Stimulated activated CD8-positive, alpha-beta memory T cell treated with anti-CD3 and anti-CD28 coated beads, Interleukin-15, amount 100 ng/mL, for 24 hours (primary cell): ENCODE results near the gene PRAC1.

Experiments
- DNase-seq: peaks from one replicate; pipeline ENCODE4 v3.0.0-alpha.2; 2020; ENCODE audit warnings: low read depth

Gene PRAC1

DNA sequence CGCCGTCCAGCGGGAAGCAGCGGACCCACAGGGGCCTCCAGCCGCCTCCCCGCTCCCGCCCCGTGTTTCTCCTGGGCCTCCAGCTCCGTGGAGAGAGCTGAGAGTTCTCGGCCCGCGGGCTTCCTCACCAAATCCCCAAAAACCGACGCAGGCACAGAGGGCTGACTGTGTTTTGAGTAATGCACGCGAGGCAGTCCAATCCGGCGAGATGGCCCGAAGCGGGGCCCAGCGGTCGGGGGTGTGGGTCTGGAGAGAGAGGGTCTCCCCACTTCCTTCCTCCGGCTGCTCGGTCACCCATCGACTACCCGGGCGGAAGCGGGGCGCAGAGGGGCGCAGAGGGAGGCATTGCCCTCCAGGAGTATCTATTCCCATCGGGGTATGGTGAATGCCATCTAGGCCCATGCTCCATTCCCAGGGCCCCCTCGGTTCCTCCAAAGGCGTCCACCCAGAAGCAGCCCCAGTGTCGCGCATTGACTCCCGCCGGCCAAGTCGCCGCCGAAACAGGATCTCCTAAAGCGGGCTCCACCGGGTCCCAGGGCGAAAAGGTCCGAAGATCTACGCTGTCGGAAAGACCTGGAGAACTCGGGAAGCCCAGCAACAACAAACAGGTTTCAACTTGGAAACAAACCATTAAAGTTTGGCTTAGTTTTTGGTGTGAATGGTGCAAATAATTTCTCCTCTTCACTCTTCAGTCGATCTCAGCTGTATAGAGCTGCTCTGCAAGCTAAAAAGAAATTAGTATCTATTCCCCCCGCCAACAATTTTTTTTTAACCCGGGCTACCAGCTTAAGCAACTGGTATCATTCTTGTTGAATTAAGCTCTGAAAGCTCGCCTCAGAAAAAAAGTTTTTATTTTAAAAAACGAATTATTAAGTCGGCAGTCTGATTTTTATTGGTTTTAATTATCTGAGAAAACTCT lies 25.4 kb upstream of the PRAC1 start:
- DNase-seq = no peak

DNA sequence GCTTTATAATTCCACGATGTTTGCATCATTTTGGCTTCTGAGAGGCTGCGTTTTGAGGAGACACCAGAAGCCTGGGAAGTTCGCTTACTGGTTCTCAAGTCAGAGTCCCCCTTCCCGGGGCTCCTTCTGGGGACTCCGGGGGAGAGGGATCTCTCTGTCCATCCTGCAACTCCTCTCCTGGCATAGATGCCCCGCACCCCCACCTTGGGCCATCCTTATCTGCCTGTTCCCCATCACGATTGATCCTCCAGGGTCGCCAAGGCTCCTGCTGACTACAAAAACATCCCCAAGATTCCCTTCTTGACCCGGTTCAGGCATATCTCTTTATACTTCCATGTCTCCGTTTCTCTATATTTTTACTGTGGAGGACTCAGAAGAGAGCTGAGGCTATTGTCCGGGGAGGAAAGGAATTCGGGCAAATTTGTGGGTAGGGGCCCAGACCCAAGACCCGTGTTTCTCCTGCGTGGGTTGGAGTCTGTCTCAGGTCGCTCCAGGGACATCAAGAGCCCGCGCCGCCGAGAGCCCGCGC lies 24.7 kb upstream of the PRAC1 start:
- DNase-seq = no peak

DNA sequence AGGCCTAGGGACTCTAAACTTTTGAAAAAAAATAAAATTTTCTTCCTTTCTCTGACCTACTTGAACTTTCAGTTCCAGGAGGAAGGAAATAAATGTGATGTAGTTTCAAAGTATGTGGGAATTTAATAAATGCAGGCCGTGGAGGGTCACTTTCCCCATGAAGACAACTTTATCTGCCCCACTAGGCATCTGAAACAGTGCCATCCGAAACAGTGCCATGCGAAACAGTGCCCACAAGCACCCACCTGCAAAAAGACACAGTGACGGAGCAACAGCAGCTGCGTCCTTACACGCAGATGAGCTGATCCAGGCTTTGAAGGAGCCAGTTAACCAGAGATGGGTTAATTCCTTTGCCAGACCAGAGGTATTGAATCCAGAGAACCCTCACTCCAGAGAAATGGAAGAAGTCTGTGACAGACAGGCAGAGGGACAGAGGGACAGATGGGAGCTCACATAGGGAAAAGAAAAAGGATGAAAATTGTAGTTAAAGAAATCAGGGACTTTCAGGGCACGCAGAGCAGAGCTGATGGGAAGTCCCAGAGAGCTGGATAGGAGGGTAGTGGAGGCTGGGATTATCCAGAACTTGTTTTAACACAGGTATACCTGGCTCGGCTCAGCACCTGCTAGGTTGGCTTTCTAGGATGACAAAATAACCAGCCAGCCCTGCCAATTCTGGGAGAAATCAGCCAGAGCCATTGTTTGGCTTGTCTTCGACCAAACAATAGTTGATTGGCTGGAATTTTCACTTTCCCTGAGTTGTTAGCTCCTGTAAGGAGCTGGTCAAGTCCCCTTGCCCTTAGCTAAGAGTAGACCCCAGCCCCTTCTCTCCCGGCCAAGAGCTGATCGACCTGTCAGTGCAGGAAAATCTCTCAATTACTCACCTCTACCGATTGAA lies 23.3 kb upstream of the PRAC1 start:
- DNase-seq = no peak

DNA sequence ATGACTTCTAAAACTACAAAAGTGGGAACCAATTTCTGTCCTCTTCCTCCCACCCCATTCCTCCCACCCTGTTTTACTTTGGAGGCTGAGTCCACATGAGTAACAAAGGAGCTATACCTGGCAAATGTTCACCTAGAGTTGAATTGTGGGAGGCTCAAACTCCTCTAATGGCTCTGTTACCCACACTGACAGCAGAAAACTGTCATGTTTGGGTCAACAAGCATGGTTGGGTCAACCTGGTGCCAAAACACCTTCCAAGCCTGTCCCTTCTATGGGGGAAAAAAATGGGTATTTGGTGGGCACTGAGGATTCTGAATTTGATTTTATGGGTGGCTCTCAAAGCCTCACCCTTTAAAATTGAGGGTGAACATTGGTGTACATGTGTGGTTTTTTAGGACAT lies 18.2 kb upstream of the PRAC1 start:
- DNase-seq = no peak

DNA sequence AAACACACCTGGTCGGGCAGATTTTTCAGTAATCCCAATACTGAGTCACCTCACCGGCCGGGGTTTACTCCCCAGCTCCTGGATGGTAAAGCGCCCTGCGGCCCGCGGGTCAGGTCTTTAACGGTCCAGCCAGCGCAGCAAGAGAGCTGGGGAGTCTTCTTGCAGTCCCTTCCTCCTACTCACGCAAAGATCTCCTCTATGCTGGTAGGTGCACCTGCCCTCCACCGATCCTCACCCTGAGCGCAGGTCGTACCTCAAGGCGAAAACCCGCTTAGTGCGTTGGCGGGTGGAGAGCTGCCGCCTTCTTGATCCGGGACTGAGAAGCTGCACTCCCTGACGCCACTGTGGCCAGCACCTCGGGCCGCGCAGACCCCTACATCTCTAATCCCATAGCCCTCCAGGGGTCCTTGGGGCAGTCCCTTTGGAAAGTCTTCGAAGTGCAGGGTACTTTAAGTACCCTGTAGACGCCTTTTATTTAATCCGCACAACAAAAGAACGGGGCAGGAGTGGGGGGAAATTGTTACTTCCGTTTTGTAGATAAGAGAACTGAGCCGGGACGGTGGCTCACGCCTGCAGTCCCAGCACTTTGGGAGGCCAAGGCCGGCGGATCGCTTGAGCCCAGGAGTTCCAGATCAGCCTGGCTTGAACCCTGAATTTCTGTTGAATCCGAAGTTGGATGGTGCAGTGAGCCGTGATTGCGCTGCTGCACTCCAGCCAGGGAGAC lies 16.6 kb upstream of the PRAC1 start:
- no peak for DNase-seq

DNA sequence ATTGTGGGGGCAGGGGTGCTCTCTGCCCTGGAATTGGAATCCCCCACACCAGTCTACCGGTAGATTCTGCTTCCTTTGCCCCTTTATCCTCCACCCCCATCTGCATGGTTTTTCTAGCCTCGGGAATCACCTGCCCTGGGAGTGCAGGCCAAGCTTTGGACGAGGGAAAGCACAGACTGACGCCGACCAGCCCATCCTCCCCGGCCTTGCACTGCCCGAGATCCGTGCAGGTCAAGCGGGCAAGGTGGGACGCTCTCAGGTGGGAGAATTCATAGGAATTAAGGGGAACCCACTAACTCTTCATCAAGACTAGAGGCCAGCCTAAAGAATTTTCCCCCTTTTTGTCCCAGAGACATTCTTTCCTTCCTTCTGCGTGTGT lies 16.1 kb upstream of the PRAC1 start:
- DNase-seq = no peak

GRCh38 chr17:48737330-48738043 lies 15.2 kb upstream of the PRAC1 start:
- DNase-seq = no peak

- DNase-seq = no peak
Observed at GRCh38 chr17:48735062-48735351, 12.7 kb upstream of the PRAC1 start.

GRCh38 chr17:48734333-48735061 lies 12.2 kb upstream of the PRAC1 start:
- DNase-seq = no peak

DNA sequence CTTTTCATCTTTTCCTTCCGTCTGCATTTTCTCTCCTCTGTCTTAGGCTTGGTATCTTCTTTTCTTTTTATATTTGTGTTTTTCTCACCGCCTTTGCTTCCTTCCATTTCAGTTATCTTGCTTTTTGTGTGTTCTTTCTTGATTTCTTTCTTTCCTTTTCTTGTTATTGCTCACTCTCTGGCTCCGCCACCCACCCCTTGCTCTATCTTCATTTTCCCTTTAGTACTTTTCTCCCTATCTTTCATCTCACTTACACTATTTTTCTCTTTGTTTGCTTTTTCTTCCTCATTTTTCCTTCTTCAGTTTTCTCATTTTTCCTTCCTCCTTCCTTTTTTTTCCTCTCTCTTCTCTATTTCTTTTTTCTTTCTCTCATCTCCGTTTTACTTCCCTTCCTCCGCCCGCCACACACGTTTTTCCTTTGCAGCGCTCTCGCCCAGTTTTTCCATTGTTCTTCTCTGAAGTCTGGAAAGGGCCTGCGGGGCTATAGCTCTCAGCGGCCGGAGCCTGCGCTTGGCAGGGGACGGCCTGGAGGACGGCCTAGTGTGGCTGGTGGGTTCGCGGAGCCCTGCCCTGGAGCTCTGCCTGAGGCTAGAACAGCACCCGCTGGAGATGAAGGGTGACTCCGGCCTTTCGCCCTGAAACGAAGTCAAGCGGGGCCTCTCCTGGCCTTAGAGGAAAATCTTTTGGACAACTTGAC lies 11.5 kb upstream of the PRAC1 start:
- DNase-seq = no peak

DNA sequence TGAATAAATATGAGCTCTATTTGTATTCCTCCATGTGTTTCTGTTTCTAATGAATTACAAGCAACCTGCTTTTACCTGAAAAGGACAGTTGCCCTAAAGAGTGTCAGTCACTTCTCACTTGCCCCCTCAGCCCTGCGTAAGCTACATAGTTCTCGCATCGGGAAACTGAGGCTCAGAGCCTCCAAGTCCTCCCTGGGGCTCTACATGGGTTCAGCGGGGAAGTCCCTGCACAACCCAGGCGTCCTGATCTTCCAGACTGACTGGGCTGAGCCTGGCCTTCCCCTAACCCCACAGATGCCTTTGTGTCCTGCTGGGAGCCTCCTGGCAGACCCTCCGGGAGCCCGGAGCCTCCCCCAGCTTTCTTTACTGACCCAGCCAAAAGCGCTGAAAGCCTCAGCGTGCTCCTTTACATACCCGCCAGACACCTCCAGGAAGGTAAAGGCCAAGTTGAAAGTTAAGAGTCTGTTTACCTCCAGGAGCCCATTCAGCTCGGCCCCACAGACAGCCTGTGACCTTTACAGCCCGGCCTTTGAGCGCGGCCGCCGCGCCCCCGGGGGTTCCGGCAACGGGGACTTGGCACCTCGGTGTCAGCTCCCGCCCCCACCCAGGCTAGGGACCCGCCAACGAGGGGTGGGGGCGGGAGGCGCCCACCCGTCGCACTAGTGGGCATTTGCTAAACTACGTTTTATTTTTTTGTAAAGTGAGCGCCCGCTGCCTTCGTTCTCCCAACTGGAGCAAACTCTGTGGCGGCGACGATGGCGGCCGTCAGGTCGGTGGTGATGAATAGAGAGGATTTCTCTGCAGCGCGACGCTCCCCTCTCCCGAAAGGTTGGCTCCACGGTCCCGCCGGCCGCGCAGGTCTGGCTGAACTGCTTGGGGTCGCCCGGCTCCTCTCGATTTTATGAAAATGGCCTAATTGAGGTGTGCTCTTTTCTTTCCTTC lies 10.6 kb upstream of the PRAC1 start:
- no peak for DNase-seq

DNA sequence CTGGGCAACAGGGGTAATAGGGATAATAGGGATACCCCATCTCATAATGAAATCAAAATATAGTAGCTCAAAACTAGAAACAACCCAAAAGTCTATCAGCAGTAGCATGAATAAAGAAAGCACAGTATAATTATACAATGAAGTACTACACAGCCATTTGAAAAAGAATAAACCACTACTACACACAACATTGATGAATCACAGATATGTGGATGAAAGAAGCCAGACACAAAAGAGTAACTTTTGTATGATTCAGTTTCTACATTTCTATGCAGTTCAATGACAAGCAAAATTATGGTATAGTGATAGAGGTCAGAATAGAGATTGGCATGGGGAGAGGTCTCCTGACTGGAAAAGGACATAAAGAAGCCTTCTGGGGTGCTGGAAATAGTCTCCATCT lies 9.0 kb upstream of the PRAC1 start:
- DNase-seq = no peak

DNA sequence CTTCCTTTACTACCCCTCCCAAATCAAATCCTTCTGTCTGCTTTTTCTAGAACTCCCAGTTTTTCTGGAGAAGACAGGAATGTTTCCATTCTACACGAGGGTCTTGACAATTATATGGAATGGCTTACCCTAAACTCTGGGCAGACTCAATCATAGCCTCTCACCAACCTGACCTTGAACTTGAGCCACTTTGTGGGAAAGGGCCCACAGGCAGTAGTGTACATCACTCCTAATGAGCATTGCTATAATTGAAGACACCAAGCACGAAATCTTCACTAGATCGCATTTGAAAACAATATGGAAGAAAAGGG lies 7.9 kb upstream of the PRAC1 start:
- no peak for DNase-seq

DNA sequence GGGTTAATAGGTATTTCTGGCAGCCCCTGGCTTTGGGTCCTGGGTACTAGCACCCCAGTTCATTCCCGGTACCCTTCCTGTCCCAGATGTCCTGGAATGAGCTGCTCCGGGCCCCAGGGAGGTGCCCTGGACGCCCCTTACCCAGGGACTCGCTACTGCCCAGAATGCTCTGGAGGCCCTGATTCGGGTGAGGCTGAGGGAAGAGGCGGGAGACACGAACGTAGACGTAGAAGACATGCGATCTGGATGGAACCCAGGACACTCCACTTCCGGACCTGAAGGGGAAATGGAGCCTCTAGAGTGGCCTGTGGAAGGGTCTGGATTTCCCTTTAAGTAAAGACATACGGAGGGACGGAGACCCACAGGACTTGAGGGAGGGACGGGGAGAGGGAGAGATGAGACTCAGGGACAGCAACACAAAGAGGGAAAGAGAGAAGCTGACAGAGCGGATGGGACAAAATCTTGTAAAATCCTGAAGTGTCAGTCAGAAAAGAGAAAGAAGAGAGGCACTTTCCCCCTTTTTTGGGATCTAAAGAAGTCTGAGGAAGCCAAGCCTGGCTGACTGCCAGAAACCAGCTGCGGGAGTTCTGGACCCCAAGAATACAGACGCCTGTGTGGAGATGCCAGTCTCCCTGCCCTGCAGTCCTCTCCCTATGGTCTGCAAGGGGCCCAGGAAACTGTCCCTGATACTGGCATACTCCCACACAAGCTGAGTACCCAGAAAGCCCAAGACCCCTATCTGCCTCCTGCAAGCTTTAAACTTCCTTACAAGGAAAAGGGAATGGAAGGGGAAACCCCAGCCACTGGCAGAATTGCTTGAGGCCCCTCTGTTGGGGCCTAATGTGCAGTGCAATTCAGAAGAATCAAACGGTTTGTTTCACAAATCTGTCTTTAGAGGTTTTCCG lies 7.3 kb upstream of the PRAC1 start:
- no peak for DNase-seq

- no peak for DNase-seq
Observed at GRCh38 chr17:48728232-48729231, 6.2 kb upstream of the PRAC1 start, which contains the start of gene HOXB13. Gene HOXB13, minus strand, starts transcription at chr17:48728750. Its CDS starts 157 bp downstream, at chr17:48728593.

DNA sequence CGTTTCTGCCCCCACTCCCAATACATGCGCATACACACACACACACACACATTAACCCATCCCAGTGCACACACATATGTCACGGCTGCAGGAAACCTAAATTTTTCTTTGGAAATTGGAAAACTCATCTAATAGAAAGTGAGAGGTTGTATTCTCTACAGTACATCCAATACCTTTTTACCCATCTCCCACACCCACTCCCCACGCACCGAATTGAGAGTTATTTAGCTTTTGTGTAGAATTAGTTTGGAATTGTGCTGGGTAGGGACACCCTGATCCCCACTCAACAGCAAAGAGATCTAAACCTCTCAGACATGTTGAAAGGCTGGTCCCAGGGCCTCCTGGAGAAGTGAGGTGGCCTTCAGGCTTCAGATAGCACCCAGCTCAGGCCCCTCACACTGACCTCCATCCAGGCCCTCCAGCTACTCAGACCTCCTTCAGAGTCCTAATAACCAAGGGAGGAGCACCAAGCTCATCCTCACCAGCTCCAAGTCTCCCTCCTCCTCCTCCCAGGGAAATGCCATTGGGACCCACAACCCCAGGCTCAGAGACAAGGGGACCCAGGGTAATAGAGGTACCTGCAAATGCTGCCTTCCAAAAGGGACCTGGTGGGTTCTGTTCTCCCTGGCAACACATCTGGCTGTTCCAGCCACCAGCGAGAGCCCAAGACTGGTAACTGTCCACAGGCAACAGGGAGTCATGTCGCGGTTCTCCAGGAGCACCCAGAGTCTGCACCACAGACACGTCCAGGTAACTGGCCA lies 5.3 kb upstream of the PRAC1 start:
- no peak for DNase-seq
